ENCODE data around the gene CFAP54. TPM values are rescaled to one million over a fixed set of nuclear protein-coding genes. Genes with fewer than 3 reads are reported as not detected.

The CFAP54 gene
- total RNA-seq, 1 donor from 2014 or later, result 1.1 TPM

DNA sequence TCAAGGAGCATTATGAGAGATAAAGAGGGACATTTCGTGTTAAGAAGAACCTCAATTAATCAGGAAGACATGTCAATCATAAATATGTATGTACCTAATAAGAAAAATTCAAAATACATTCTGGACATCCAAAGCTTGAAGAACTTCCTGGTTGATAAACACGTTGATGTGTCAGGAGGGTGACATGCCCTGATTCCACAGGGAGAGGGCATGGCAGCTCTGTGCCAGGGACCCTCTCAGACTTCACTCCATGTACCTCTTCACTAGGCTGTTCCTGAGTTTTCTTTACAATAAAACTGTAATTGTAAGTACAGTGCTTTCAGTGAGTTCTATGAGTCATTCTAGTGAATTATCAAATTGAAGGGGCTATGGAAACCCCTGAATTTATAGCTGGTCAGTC lies 163.5 kb downstream of the CFAP54 start:
- FAIRE-seq (no peak), DNase-seq (ENCODE audit: low read depth) (no peak)
- Histone ChIP-seq H3K27me3 (ENCODE audit: insufficient read depth, low read length) (no peaks in the 10 kb centered on the region), H3K9ac (ENCODE audit: low read length) (no peak overlapping the region), H2AFZ (ENCODE audit: low read depth, low read length) (no peak overlapping the region), H3K4me2 (ENCODE audit: low read length) (no peak overlapping the region), H3K36me3 (ENCODE audit: insufficient read depth, low read length) (no peaks in the 10 kb centered on the region), H3K4me3 (ENCODE audit: insufficient read depth, low read depth, low read length) (no peak overlapping the region), H3K27ac (ENCODE audit: low read depth, low read length) (no peak overlapping the region), H3K9me3 (ENCODE audit: insufficient read depth, low read depth, low read length) (no peaks in the 10 kb centered on the region), H4K20me1 (ENCODE audit: insufficient read depth, low read length) (no peaks in the 10 kb centered on the region), H3K79me2 (ENCODE audit: insufficient read depth, low read length) (no peaks in the 10 kb centered on the region), H3K4me1 (ENCODE audit: insufficient read depth, low read length) (no peaks in the 10 kb centered on the region)
- H3K4me1 Mint-ChIP-seq (ENCODE audit: low read depth, unreplicated experiment), result no peaks in the 10 kb centered on the region
- H3K27me3 Mint-ChIP-seq (ENCODE audit: low read depth, unreplicated experiment), result no peaks in the 10 kb centered on the region
- H3K4me3 Mint-ChIP-seq (ENCODE audit: unreplicated experiment), result no peak overlapping the region
- no peak overlapping the region for H3K27ac Mint-ChIP-seq (ENCODE audit: unreplicated experiment)
- TF ChIP-seq, protein P1, sequence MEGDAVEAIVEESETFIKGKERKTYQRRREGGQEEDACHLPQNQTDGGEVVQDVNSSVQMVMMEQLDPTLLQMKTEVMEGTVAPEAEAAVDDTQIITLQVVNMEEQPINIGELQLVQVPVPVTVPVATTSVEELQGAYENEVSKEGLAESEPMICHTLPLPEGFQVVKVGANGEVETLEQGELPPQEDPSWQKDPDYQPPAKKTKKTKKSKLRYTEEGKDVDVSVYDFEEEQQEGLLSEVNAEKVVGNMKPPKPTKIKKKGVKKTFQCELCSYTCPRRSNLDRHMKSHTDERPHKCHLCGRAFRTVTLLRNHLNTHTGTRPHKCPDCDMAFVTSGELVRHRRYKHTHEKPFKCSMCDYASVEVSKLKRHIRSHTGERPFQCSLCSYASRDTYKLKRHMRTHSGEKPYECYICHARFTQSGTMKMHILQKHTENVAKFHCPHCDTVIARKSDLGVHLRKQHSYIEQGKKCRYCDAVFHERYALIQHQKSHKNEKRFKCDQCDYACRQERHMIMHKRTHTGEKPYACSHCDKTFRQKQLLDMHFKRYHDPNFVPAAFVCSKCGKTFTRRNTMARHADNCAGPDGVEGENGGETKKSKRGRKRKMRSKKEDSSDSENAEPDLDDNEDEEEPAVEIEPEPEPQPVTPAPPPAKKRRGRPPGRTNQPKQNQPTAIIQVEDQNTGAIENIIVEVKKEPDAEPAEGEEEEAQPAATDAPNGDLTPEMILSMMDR (IDR thresholded peaks at IDR 0.05; ENCODE audit: insufficient read depth, low read depth, low read length), result no peak
- no peak for TF ChIP-seq EZH2 (IDR thresholded peaks at IDR 0.05; ENCODE audit: insufficient read depth, low read length)
- H3K9me3 Mint-ChIP-seq (ENCODE audit: unreplicated experiment), result no peaks in the 10 kb centered on the region
- H3K36me3 Mint-ChIP-seq (ENCODE audit: low read depth, unreplicated experiment), result no peaks in the 10 kb centered on the region

DNA sequence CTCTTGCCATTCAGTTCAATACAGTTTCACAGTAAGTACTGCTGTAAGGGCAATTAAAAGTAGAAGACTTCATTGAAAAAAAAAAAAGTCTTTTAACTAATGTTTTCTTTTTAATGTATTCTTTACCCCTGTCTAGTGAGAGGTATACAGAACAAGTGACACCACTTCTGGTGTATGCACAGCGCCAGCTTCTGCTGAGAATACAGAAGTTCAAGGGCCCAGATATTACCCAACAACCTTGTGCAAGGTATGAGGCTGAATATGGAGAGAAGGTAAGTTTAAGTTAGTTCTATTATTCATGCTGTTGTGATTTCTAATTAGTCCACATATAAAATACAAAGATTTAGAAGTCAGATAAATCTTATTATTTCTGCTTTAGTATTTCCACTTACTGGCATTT lies 168.7 kb downstream of the CFAP54 start:
- no peaks in the 10 kb centered on the region for H3K36me3 ChIP-seq (ENCODE audit: insufficient read depth, low read length)
- H3K79me2 ChIP-seq (ENCODE audit: insufficient read depth, low read length), result no peaks in the 10 kb centered on the region
- Mint-ChIP-seq H3K4me3 (ENCODE audit: unreplicated experiment) (no peak overlapping the region), H3K4me1 (ENCODE audit: low read depth, unreplicated experiment) (no peaks in the 10 kb centered on the region), H3K36me3 (ENCODE audit: low read depth, unreplicated experiment) (no peaks in the 10 kb centered on the region), H3K27ac (ENCODE audit: unreplicated experiment) (no peak overlapping the region), H3K9me3 (ENCODE audit: unreplicated experiment) (no peaks in the 10 kb centered on the region), H3K27me3 (ENCODE audit: low read depth, unreplicated experiment) (no peaks in the 10 kb centered on the region)
- TF ChIP-seq, protein P1 (IDR thresholded peaks at IDR 0.05; ENCODE audit: insufficient read depth, low read depth, low read length), result no peak
- no peak for TF ChIP-seq EZH2 (IDR thresholded peaks at IDR 0.05; ENCODE audit: insufficient read depth, low read length)
- no peak overlapping the region for H3K27ac ChIP-seq (ENCODE audit: low read depth, low read length)
- no peak overlapping the region for H3K4me2 ChIP-seq (ENCODE audit: low read length)
- H2AFZ ChIP-seq (ENCODE audit: low read depth, low read length), result no peak overlapping the region
- H4K20me1 ChIP-seq (ENCODE audit: insufficient read depth, low read length), result no peaks in the 10 kb centered on the region
- H3K4me3 ChIP-seq (ENCODE audit: insufficient read depth, low read depth, low read length), result no peak overlapping the region
- H3K27me3 ChIP-seq (ENCODE audit: insufficient read depth, low read length), result no peaks in the 10 kb centered on the region
- DNase-seq (ENCODE audit: low read depth), result no peak
- H3K9ac ChIP-seq (ENCODE audit: low read length), result no peak overlapping the region
- no peak for FAIRE-seq
- H3K9me3 ChIP-seq (ENCODE audit: insufficient read depth, low read depth, low read length), result no peaks in the 10 kb centered on the region
- no peaks in the 10 kb centered on the region for H3K4me1 ChIP-seq (ENCODE audit: insufficient read depth, low read length)

DNA sequence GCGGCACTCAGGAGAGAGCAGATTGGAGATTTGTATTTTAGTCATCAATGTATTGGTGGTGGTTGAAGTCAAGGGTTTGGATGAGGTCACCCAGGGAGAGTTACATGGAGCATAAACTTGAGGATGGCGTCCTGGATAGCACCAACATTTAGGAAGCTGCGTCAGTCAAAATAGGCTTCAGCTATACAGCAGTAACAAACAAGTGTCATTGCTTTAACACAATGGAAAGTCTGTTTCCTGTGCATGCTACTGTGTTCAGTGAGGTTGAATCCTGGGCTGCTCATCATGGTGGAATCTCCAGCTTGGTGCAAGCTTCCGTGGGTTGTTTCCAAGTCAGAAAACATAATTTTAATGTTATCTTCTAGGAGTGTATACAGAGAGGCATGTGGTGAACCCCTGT lies 180.4 kb downstream of the CFAP54 start:
- no peaks in the 10 kb centered on the region for H4K20me1 ChIP-seq (ENCODE audit: insufficient read depth, low read length)
- no peak overlapping the region for H3K9ac ChIP-seq (ENCODE audit: low read length)
- no peaks in the 10 kb centered on the region for H3K79me2 ChIP-seq (ENCODE audit: insufficient read depth, low read length)
- TF ChIP-seq EZH2 (IDR thresholded peaks at IDR 0.05; ENCODE audit: insufficient read depth, low read length), result no peak
- TF ChIP-seq, protein P1 (IDR thresholded peaks at IDR 0.05; ENCODE audit: insufficient read depth, low read depth, low read length), result no peak
- no peaks in the 10 kb centered on the region for H3K9me3 ChIP-seq (ENCODE audit: insufficient read depth, low read depth, low read length)
- no peaks in the 10 kb centered on the region for H3K36me3 ChIP-seq (ENCODE audit: insufficient read depth, low read length)
- no peaks in the 10 kb centered on the region for H3K27me3 Mint-ChIP-seq (ENCODE audit: low read depth, unreplicated experiment)
- H3K27me3 ChIP-seq (ENCODE audit: insufficient read depth, low read length), result no peaks in the 10 kb centered on the region
- H3K4me3 Mint-ChIP-seq (ENCODE audit: unreplicated experiment), result no peak overlapping the region
- no peaks in the 10 kb centered on the region for H3K9me3 Mint-ChIP-seq (ENCODE audit: unreplicated experiment)
- H3K4me3 ChIP-seq (ENCODE audit: insufficient read depth, low read depth, low read length), result no peak overlapping the region
- DNase-seq (ENCODE audit: low read depth), result no peak
- FAIRE-seq, result no peak
- no peaks in the 10 kb centered on the region for H3K4me1 ChIP-seq (ENCODE audit: insufficient read depth, low read length)
- no peak overlapping the region for H3K4me2 ChIP-seq (ENCODE audit: low read length)
- no peak overlapping the region for H2AFZ ChIP-seq (ENCODE audit: low read depth, low read length)
- no peaks in the 10 kb centered on the region for H3K36me3 Mint-ChIP-seq (ENCODE audit: low read depth, unreplicated experiment)
- no peak overlapping the region for H3K27ac Mint-ChIP-seq (ENCODE audit: unreplicated experiment)
- no peaks in the 10 kb centered on the region for H3K4me1 Mint-ChIP-seq (ENCODE audit: low read depth, unreplicated experiment)
- no peak overlapping the region for H3K27ac ChIP-seq (ENCODE audit: low read depth, low read length)
